GM18873 (cell line): Measurements from ENCODE around the gene ZDBF2.
"Not testable (repeated sequence)": the region's sequence is repeated elsewhere in the genome, so short reads cannot be mapped to it uniquely, and the experiment has no call there.

Source experiments
- ATAC-seq: cut with Tn5 transposase; IDR thresholded peaks from one replicate; pipeline ENCODE4 v1.9.1; 2021; ENCODE audit warnings: mild to moderate bottlenecking, moderate library complexity, moderate number of reproducible peaks; ENCODE audit not compliant: unreplicated experiment, low FRiP score

Gene ZDBF2

GRCh38 chr2:206274434-206275311 is at the start of gene ZDBF2:
TSS of gene ZDBF2 (plus strand) at chr2:206274663. CDS start at chr2:206281850, 7,187 bp downstream.
- peak; percentile 47 for ATAC-seq

- peak; percentile 89 for ATAC-seq
These were observed 48.8 kb upstream of the ZDBF2 start for GRCh38 chr2:206225435-206226232.

GRCh38 chr2:206228636-206229035 is 45.8 kb upstream of the ZDBF2 start:
- ATAC-seq = not testable (repeated sequence)

GRCh38 chr2:206229642-206230041 is 44.8 kb upstream of the ZDBF2 start:
- no peak for ATAC-seq

GRCh38 chr2:206230060-206230762 is 44.3 kb upstream of the ZDBF2 start:
- ATAC-seq = no peak

- ATAC-seq = no peak
These were observed 42.7 kb upstream of the ZDBF2 start for GRCh38 chr2:206231669-206232286.

- ATAC-seq = no peak
These were observed 42.0 kb upstream of the ZDBF2 start for GRCh38 chr2:206232287-206233035.

GRCh38 chr2:206239157-206239556 is 35.3 kb upstream of the ZDBF2 start:
- ATAC-seq = no peak

- no peak for ATAC-seq
These were observed 34.1 kb upstream of the ZDBF2 start for GRCh38 chr2:206240327-206240726.

GRCh38 chr2:206241736-206242135 is 32.7 kb upstream of the ZDBF2 start:
- no peak for ATAC-seq

- ATAC-seq = no peak
These were observed 29.2 kb upstream of the ZDBF2 start for GRCh38 chr2:206245265-206245672.

GRCh38 chr2:206250041-206250897 is 24.2 kb upstream of the ZDBF2 start:
- ATAC-seq = no peak

- ATAC-seq = no peak
These were observed 21.2 kb upstream of the ZDBF2 start for GRCh38 chr2:206253125-206253776.

GRCh38 chr2:206253777-206254166 is 20.7 kb upstream of the ZDBF2 start:
- ATAC-seq = no peak

GRCh38 chr2:206255003-206255402 is 19.5 kb upstream of the ZDBF2 start:
- no peak for ATAC-seq

- no peak for ATAC-seq
These were observed 17.7 kb upstream of the ZDBF2 start for GRCh38 chr2:206256706-206257205.

GRCh38 chr2:206257350-206257749 is 17.1 kb upstream of the ZDBF2 start:
- ATAC-seq = no peak

- ATAC-seq = no peak
These were observed 16.6 kb upstream of the ZDBF2 start for GRCh38 chr2:206257861-206258260.
